PC-3 (cell line): ENCODE measurements around the gene SYNJ2.

ENCODE experiments used
- EZH2 ChIP-seq: fragments of 300-600 bp; sonication (generic); IDR thresholded peaks from one replicate; pipeline ENCODE4 v1.6.1; 2017; ENCODE audit warnings: antibody characterized with exemption, mild to moderate bottlenecking, low read length; ENCODE audit not compliant: unreplicated experiment
- EZH2phosphoT487 ChIP-seq: fragments of 300-600 bp; sonication (generic); IDR thresholded peaks from 2 replicates; pipeline ENCODE4 v1.6.1; 2018; ENCODE audit warnings: mild to moderate bottlenecking, antibody characterized with exemption, low read length, borderline replicate concordance
- TF ChIP-seq, protein P1 (sequence below): fragments of 300-600 bp; sonication (generic); conservative IDR thresholded peaks from 2 replicates; pipeline ENCODE4 v1.5.1; 2017; ENCODE audit warnings: antibody characterized with exemption, low read depth, mild to moderate bottlenecking, low read length

- TF ChIP-seq EZH2 (no peak), EZH2phosphoT487 (no peak)
- TF ChIP-seq, protein P1, sequence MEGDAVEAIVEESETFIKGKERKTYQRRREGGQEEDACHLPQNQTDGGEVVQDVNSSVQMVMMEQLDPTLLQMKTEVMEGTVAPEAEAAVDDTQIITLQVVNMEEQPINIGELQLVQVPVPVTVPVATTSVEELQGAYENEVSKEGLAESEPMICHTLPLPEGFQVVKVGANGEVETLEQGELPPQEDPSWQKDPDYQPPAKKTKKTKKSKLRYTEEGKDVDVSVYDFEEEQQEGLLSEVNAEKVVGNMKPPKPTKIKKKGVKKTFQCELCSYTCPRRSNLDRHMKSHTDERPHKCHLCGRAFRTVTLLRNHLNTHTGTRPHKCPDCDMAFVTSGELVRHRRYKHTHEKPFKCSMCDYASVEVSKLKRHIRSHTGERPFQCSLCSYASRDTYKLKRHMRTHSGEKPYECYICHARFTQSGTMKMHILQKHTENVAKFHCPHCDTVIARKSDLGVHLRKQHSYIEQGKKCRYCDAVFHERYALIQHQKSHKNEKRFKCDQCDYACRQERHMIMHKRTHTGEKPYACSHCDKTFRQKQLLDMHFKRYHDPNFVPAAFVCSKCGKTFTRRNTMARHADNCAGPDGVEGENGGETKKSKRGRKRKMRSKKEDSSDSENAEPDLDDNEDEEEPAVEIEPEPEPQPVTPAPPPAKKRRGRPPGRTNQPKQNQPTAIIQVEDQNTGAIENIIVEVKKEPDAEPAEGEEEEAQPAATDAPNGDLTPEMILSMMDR: no peak
These were observed 70.3 kb downstream of the SYNJ2 start for GRCh38 chr6:158051968-158052367.
